ENCODE results near the gene EPB41L5. TPM values are rescaled to one million over a fixed set of nuclear protein-coding genes. Genes with fewer than 3 reads are reported as not detected.
"Not testable (repeated sequence)": the region's sequence is repeated elsewhere in the genome, so short reads cannot be mapped to it uniquely, and the experiment has no call there.

Gene EPB41L5
- total RNA-seq, 2 donors from 2014 or later, result 44.9 to 51.0 TPM

DNA sequence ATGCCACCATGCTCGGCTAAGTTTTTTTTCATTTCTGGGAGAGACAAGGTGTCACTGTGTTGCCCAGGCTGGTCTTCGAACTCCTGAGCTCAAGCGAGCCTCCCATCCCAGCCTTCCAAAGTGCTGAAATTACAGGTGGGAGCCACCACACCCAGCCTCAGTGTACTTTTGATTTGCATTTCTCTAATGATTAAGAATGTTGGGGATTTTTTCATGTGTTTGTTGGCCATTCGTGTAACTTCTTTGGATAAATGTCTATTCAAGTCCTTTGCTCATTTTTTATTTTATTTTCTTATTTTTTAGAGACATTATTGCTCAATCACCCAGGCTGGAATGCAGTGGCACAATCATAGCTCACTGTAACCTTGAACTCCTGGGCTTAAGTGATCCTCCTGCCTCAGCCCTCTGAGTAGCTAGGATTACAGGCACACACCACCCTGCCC is 137.2 kb downstream of the EPB41L5 start:
- Mint-ChIP-seq H3K27me3 (ENCODE audit: insufficient read depth) (no peaks in the 10 kb centered on the region), H3K9me3 (peaks cover 54% of the 10 kb centered on the region), H3K27ac (no peak overlapping the region), H3K36me3 (ENCODE audit: low read depth) (peaks cover 74% of the 10 kb centered on the region), H3K4me1 (peaks cover 7% of the 10 kb centered on the region), H3K4me3 (no peak overlapping the region)
- Histone ChIP-seq H3K27me3 (ENCODE audit: control insufficient read depth, insufficient read depth, low read length, poor library complexity, severe bottlenecking) (no peaks in the 10 kb centered on the region), H3K27ac (ENCODE audit: low read depth, low read length) (no peak overlapping the region), H3K4me1 (ENCODE audit: control insufficient read depth, insufficient read depth, low read length) (peaks cover 5% of the 10 kb centered on the region), H3K4me3 (ENCODE audit: low read length) (peak overlapping the region; percentile 71), H3K9ac (ENCODE audit: extremely low read depth, low read length, poor library complexity, severe bottlenecking) (no peak overlapping the region), H3K9me3 (ENCODE audit: control insufficient read depth, low read length) (peaks cover 79% of the 10 kb centered on the region), H3K36me3 (ENCODE audit: control insufficient read depth, insufficient read depth, low read length) (peaks cover 65% of the 10 kb centered on the region)
- DNase-seq, result no peak
- TF ChIP-seq, protein P1, sequence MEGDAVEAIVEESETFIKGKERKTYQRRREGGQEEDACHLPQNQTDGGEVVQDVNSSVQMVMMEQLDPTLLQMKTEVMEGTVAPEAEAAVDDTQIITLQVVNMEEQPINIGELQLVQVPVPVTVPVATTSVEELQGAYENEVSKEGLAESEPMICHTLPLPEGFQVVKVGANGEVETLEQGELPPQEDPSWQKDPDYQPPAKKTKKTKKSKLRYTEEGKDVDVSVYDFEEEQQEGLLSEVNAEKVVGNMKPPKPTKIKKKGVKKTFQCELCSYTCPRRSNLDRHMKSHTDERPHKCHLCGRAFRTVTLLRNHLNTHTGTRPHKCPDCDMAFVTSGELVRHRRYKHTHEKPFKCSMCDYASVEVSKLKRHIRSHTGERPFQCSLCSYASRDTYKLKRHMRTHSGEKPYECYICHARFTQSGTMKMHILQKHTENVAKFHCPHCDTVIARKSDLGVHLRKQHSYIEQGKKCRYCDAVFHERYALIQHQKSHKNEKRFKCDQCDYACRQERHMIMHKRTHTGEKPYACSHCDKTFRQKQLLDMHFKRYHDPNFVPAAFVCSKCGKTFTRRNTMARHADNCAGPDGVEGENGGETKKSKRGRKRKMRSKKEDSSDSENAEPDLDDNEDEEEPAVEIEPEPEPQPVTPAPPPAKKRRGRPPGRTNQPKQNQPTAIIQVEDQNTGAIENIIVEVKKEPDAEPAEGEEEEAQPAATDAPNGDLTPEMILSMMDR (conservative IDR thresholded peaks at IDR 0.05), result no peak
- 95 to 96% methylated on average over 3 to 4 of the region's 4 CpGs for WGBS, 2 experiments (ENCODE audit: insufficient coverage in 1 of 2, insufficient read length in 1 of 2)

DNA sequence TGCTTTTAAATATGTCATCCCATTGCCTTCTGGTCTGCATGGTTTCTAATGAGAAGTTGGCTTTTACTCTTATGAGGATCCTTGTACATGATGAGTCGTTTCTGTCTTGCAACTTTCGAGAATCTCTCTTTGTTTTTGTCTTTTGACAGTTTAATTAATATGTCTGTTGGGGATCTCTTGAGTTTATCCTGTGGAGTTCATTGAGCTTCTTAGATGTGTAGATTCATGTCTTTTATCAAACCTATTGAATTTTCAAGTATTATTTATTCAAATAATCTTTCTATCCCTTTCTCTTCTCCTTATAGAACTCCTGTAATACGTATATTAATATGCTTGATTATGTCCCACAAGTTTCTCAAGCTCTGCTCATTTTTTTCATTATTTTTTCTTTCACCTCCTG is 142.4 kb downstream of the EPB41L5 start:
- Mint-ChIP-seq H3K27me3 (ENCODE audit: insufficient read depth) (no peaks in the 10 kb centered on the region), H3K9me3 (peaks cover 64% of the 10 kb centered on the region)

DNA sequence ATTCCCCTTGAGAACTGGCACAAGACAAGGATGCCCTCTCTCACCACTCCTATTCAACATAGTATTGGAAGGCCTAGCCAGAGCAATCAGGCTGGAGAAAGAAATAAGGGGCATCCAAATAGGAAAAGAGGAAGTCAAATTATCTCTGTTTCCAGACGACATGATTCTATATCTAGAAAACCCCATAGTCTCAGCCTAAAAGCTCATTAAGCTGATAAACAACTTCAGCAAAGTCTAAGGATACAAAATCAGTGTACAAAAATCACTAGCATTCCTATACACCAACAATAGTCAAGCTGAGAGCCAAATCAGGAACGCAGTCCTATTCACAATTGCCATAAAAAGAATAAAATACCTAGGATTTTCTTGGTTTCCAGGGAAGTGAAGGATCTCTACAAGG is 145.8 kb downstream of the EPB41L5 start:
- Mint-ChIP-seq H3K36me3 (ENCODE audit: low read depth) (peaks cover 52% of the 10 kb centered on the region), H3K9me3 (peaks cover 34% of the 10 kb centered on the region)
- not testable (repeated sequence) for H3K27me3 Mint-ChIP-seq (ENCODE audit: insufficient read depth); H3K4me3 Mint-ChIP-seq; H3K4me3 ChIP-seq (ENCODE audit: low read length); H3K4me1 Mint-ChIP-seq; H3K27me3 ChIP-seq (ENCODE audit: control insufficient read depth, insufficient read depth, low read length, poor library complexity, severe bottlenecking); H3K4me1 ChIP-seq (ENCODE audit: control insufficient read depth, insufficient read depth, low read length); H3K27ac ChIP-seq (ENCODE audit: low read depth, low read length); H3K27ac Mint-ChIP-seq; H3K9ac ChIP-seq (ENCODE audit: extremely low read depth, low read length, poor library complexity, severe bottlenecking); DNase-seq
- 100% methylated on average over 2 of the region's 2 CpGs for WGBS, 2 experiments (ENCODE audit: insufficient coverage in 1 of 2, insufficient read length in 1 of 2)
- Histone ChIP-seq H3K9me3 (ENCODE audit: control insufficient read depth, low read length) (peaks cover 43% of the 10 kb centered on the region), H3K36me3 (ENCODE audit: control insufficient read depth, insufficient read depth, low read length) (peaks cover 46% of the 10 kb centered on the region)

More for the DNA sequence above, 142.4 kb downstream of the EPB41L5 start:
- H3K9me3 ChIP-seq (ENCODE audit: control insufficient read depth, low read length), result peaks cover 76% of the 10 kb centered on the region
- Mint-ChIP-seq H3K4me1 (no peaks in the 10 kb centered on the region), H3K27ac (no peak overlapping the region), H3K4me3 (no peak overlapping the region), H3K36me3 (ENCODE audit: low read depth) (peaks cover 77% of the 10 kb centered on the region)
- H3K9ac ChIP-seq (ENCODE audit: extremely low read depth, low read length, poor library complexity, severe bottlenecking), result no peak overlapping the region
- 94 to 100% methylated on average over 1 to 3 of the region's 3 CpGs for WGBS, 2 experiments (ENCODE audit: insufficient coverage in 1 of 2, insufficient read length in 1 of 2)
- no peak overlapping the region for H3K27ac ChIP-seq (ENCODE audit: low read depth, low read length)
- TF ChIP-seq, protein P1 (conservative IDR thresholded peaks at IDR 0.05), result no peak
- no peaks in the 10 kb centered on the region for H3K4me1 ChIP-seq (ENCODE audit: control insufficient read depth, insufficient read depth, low read length)
- H3K27me3 ChIP-seq (ENCODE audit: control insufficient read depth, insufficient read depth, low read length, poor library complexity, severe bottlenecking), result no peaks in the 10 kb centered on the region
- no peak overlapping the region for H3K4me3 ChIP-seq (ENCODE audit: low read length)
- no peak for DNase-seq
- H3K36me3 ChIP-seq (ENCODE audit: control insufficient read depth, insufficient read depth, low read length), result peaks cover 56% of the 10 kb centered on the region

DNA sequence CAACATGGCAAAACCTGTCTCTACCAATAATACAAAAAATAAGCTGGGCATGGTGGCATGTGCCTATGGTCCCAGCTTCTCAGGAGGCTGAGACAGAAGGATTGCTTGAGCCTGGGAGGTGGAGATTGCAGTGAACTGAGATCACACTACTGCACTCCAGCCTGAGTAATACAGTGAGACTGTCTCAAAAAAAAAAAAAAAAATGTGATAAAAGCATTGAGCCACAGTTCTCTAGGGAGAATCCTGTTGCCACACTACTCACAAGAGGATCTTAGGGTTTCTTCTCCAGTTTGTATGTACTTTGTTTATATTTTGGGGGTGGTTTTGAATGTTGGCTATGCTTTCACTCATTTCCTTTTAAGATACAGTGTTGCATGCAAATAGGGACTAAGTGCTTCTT is 148.3 kb downstream of the EPB41L5 start:
- Histone ChIP-seq H3K4me3 (ENCODE audit: low read length) (no peak overlapping the region), H3K27ac (ENCODE audit: low read depth, low read length) (no peak overlapping the region), H3K36me3 (ENCODE audit: control insufficient read depth, insufficient read depth, low read length) (peaks cover 30% of the 10 kb centered on the region), H3K9me3 (ENCODE audit: control insufficient read depth, low read length) (peaks cover 17% of the 10 kb centered on the region), H3K27me3 (ENCODE audit: control insufficient read depth, insufficient read depth, low read length, poor library complexity, severe bottlenecking) (no peaks in the 10 kb centered on the region), H3K9ac (ENCODE audit: extremely low read depth, low read length, poor library complexity, severe bottlenecking) (no peak overlapping the region), H3K4me1 (ENCODE audit: control insufficient read depth, insufficient read depth, low read length) (no peaks in the 10 kb centered on the region)
- peaks cover 14% of the 10 kb centered on the region for H3K9me3 Mint-ChIP-seq
- peaks cover 39% of the 10 kb centered on the region for H3K36me3 Mint-ChIP-seq (ENCODE audit: low read depth)
- H3K4me3 Mint-ChIP-seq, result no peak overlapping the region
- DNase-seq, result no peak
- H3K27ac Mint-ChIP-seq, result peak overlapping the region; percentile 35
- H3K4me1 Mint-ChIP-seq, result no peaks in the 10 kb centered on the region
- TF ChIP-seq, protein P1 (conservative IDR thresholded peaks at IDR 0.05), result no peak
- H3K27me3 Mint-ChIP-seq (ENCODE audit: insufficient read depth), result no peaks in the 10 kb centered on the region

Measured in endodermal cell (in vitro differentiated cells).